CD4-positive, CD25-positive, alpha-beta regulatory T cell (primary cell): Measurements from ENCODE around the gene DPH6. TPM values are rescaled to one million over a fixed set of nuclear protein-coding genes. Genes with fewer than 3 reads are reported as not detected.

ENCODE experiments used
- ATAC-seq, 2 donors: fragments of 150-1000 bp; cut with Tn5 transposase; one replicate each; pipeline ENCODE4 v1.10.0; 2021; ENCODE audit warnings: low read depth in 2 of 2, moderate number of reproducible peaks in 2 of 2, moderate library complexity in 1 of 2
- DNase-seq, 3 donors: peaks; one replicate each; pipeline versions ENCODE4 v3.0.0 to v3.0.0-alpha.2; 2012 to 2022; ENCODE audit warnings: mixed read lengths in 1 of 3
- H3K27ac ChIP-seq: one replicate; pipeline ENCODE4 v1.7.0; 2013; ENCODE audit warnings: mild to moderate bottlenecking, low read length; ENCODE audit not compliant: insufficient read depth, poor library complexity, severe bottlenecking
- H3K27me3 ChIP-seq: one replicate; pipeline ENCODE4 v1.7.0; 2013; ENCODE audit warnings: low read length; ENCODE audit not compliant: control insufficient read depth, insufficient read depth
- H3K36me3 ChIP-seq: one replicate; pipeline ENCODE4 v1.7.0; 2013; ENCODE audit warnings: mild to moderate bottlenecking, low read length, moderate library complexity; ENCODE audit not compliant: control insufficient read depth, insufficient read depth
- H3K4me1 ChIP-seq: 2 replicates; pipeline ENCODE4 v1.7.0; 2013; ENCODE audit warnings: mild to moderate bottlenecking, low read length; ENCODE audit not compliant: insufficient read depth, control insufficient read depth, poor library complexity, severe bottlenecking
- H3K4me3 ChIP-seq: one replicate; pipeline ENCODE4 v1.7.0; 2013; ENCODE audit warnings: low read depth, mild to moderate bottlenecking, low read length, moderate library complexity
- H3K9me3 ChIP-seq, 2 experiments: 1 replicate in 1 of 2; 2 replicates in 1 of 2; pipeline ENCODE4 v1.7.0; 2013; ENCODE audit warnings: low read length in 2 of 2, mild to moderate bottlenecking in 1 of 2, moderate library complexity in 1 of 2; ENCODE audit not compliant: control insufficient read depth in 2 of 2
- H3K27ac Mint-ChIP-seq, 3 donors: one replicate each; pipeline ENCODE4 v1.8.0; 2020 to 2022; ENCODE audit warnings: mild to moderate bottlenecking in 3 of 3, mixed read lengths in 3 of 3, moderate library complexity in 2 of 3
- H3K27me3 Mint-ChIP-seq: one replicate; pipeline ENCODE4 v1.8.0; 2022; ENCODE audit warnings: mild to moderate bottlenecking, mixed read lengths
- H3K36me3 Mint-ChIP-seq: one replicate; pipeline ENCODE4 v1.8.0; 2020; ENCODE audit warnings: mixed read lengths
- H3K4me1 Mint-ChIP-seq, 4 donors: one replicate each; pipeline ENCODE4 v1.8.0; 2020 to 2022; ENCODE audit warnings: mixed read lengths in 4 of 4, mild to moderate bottlenecking in 1 of 4
- H3K4me3 Mint-ChIP-seq, 4 donors: one replicate each; pipeline ENCODE4 v1.8.0; 2020 to 2022; ENCODE audit warnings: mild to moderate bottlenecking in 4 of 4, mixed read lengths in 4 of 4, moderate library complexity in 3 of 4
- H3K9me3 Mint-ChIP-seq, 7 donors: one replicate each; pipeline ENCODE4 v1.8.0; 2020 to 2022; ENCODE audit warnings: mixed read lengths in 7 of 7, mild to moderate bottlenecking in 3 of 7, moderate library complexity in 2 of 7
- polyA plus RNA-seq, 4 donors: library from polyadenylated mRNA; unstranded; fragments of 300-500 nt; fragmentation: Illumina TruSeq; gene quantifications; one replicate each; pipeline ENCODE4 v1.2.3, GENCODE V29; 2021
- total RNA-seq: library from RNA; stranded (reverse); gene quantifications from one replicate; pipeline ENCODE4 v1.2.3, GENCODE V29; 2022

The DPH6 gene
- total and polyA plus RNA-seq, 5 donors from 2014 or later: 13.4 to 33.7 (median 21.4) TPM

GRCh38 chr15:35485411-35485810, 60.6 kb downstream of the DPH6 start:
- no peaks in the 10 kb centered on the region for H3K4me1 ChIP-seq
- H3K36me3 ChIP-seq: no peaks in the 10 kb centered on the region
- peaks cover 0 to 5% (median 3%) of the 10 kb centered on the region in 4 donors for H3K4me1 Mint-ChIP-seq
- peaks cover 0 to 21% (median 13%) of the 10 kb centered on the region in 7 donors for H3K9me3 Mint-ChIP-seq
- no peak overlapping the region for H3K4me3 ChIP-seq
- H3K36me3 Mint-ChIP-seq: peaks cover 29% of the 10 kb centered on the region
- H3K27ac Mint-ChIP-seq: no peak overlapping the region
- no peak overlapping the region for H3K4me3 Mint-ChIP-seq
- H3K9me3 ChIP-seq: peaks cover 3 to 20% of the 10 kb centered on the region in 2 experiments
- ATAC-seq (no peak), DNase-seq (no peak)
- H3K27me3 ChIP-seq: no peaks in the 10 kb centered on the region
- no peak overlapping the region for H3K27ac ChIP-seq
- H3K27me3 Mint-ChIP-seq: no peaks in the 10 kb centered on the region

DNA sequence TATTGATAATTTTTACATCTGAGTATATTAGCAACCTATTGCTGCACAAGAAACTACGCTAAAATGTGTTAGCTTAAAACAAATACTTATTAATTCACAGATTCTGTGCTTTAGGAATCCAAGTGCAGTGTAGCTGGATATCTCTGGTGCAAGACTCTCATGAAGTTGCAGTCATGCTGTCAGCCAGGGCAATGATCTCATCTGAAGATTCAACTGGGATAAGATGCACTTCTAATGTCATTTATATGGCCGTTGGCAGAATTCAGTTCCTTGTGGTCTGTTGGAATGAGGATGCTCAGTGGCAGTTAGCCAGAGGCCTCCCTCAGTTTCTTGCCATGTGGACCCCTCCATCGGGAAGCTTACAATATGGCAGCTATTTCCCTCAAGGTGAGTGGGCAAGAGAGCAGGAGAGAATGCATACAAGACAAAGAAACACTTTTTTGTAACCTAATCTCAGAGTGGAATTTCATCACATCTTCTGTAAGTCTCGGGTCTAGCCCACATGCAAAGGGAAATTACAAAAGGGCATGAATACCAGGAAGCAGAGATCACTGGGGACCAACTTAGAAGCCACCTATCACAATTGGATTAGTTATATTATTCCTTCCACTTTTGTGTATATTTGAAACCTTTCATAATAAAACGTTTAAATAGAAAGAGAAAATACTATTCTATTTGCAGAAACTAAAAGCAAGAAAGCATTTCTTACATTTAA, 61.6 kb downstream of the DPH6 start:
- Mint-ChIP-seq H3K27me3 (no peaks in the 10 kb centered on the region), H3K4me1 (peaks cover 0 to 5% (median 3%) of the 10 kb centered on the region in 4 donors), H3K27ac (no peak overlapping the region), H3K9me3 (peaks cover 0 to 21% (median 13%) of the 10 kb centered on the region in 7 donors), H3K4me3 (no peak overlapping the region), H3K36me3 (peaks cover 29% of the 10 kb centered on the region)
- ATAC-seq: no peak
- DNase-seq: no peak
- Histone ChIP-seq H3K27ac (no peak overlapping the region), H3K4me1 (no peaks in the 10 kb centered on the region), H3K27me3 (no peaks in the 10 kb centered on the region), H3K4me3 (no peak overlapping the region), H3K36me3 (no peaks in the 10 kb centered on the region), H3K9me3 (peaks cover 3 to 20% of the 10 kb centered on the region in 2 experiments)

DNA sequence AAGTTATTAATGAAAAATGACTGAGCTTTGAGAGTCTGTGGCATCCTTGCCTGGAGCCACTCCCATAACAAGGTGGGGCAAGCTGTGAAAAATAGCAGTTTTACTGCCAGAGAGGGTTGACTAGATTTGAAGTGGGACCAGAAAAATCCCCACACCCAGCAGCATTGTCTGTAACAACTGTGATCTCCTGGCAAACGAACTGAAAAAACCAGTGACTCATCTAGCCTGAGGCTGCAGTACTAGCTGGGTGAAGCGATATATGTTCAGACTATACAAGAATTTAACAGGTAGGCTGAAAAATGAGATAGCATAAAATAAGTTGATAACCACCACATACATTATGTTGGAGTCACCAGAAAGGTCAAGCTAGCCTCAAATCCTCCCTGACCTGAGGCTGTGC, 64.0 kb downstream of the DPH6 start:
- no peak for ATAC-seq
- Histone ChIP-seq H3K9me3 (peaks cover 0 to 4% of the 10 kb centered on the region in 2 experiments), H3K4me3 (no peak overlapping the region), H3K36me3 (no peaks in the 10 kb centered on the region), H3K27ac (no peak overlapping the region), H3K4me1 (no peaks in the 10 kb centered on the region), H3K27me3 (no peaks in the 10 kb centered on the region)
- DNase-seq: no peak
- Mint-ChIP-seq H3K27me3 (no peaks in the 10 kb centered on the region), H3K36me3 (peaks cover 17% of the 10 kb centered on the region), H3K27ac (no peak overlapping the region), H3K9me3 (peaks cover 0 to 9% (median 5%) of the 10 kb centered on the region in 7 donors), H3K4me3 (no peak overlapping the region), H3K4me1 (peaks cover 0 to 5% (median 3%) of the 10 kb centered on the region in 4 donors)

- H3K36me3 ChIP-seq: no peaks in the 10 kb centered on the region
- DNase-seq: no peak
These were observed 64.9 kb downstream of the DPH6 start for GRCh38 chr15:35481064-35481463.

GRCh38 chr15:35479423-35479822, 66.5 kb downstream of the DPH6 start:
- ATAC-seq (no peak), DNase-seq (no peak)
- Mint-ChIP-seq H3K4me3 (no peak overlapping the region), H3K9me3 (peaks cover 0 to 1% (median 0%) of the 10 kb centered on the region in 7 donors), H3K4me1 (peaks cover 0 to 5% (median 3%) of the 10 kb centered on the region in 4 donors), H3K27ac (no peak overlapping the region), H3K36me3 (peaks cover 2% of the 10 kb centered on the region), H3K27me3 (no peaks in the 10 kb centered on the region)
- no peaks in the 10 kb centered on the region for H3K4me1 ChIP-seq
- H3K36me3 ChIP-seq: no peaks in the 10 kb centered on the region
- no peaks in the 10 kb centered on the region for H3K9me3 ChIP-seq
- no peak overlapping the region for H3K27ac ChIP-seq
- no peaks in the 10 kb centered on the region for H3K27me3 ChIP-seq
- no peak overlapping the region for H3K4me3 ChIP-seq

More at GRCh38 chr15:35481064-35481463, 64.9 kb downstream of the DPH6 start:
- ATAC-seq: no peak
- H3K4me1 Mint-ChIP-seq: peaks cover 0 to 5% (median 3%) of the 10 kb centered on the region in 4 donors
- Histone ChIP-seq H3K4me1 (no peaks in the 10 kb centered on the region), H3K27ac (no peak overlapping the region), H3K4me3 (no peak overlapping the region), H3K9me3 (no peaks in the 10 kb centered on the region), H3K27me3 (no peaks in the 10 kb centered on the region)
- peaks cover 0 to 4% (median 2%) of the 10 kb centered on the region in 7 donors for H3K9me3 Mint-ChIP-seq
- no peaks in the 10 kb centered on the region for H3K27me3 Mint-ChIP-seq
- no peak overlapping the region for H3K4me3 Mint-ChIP-seq
- H3K36me3 Mint-ChIP-seq: peaks cover 10% of the 10 kb centered on the region
- no peak overlapping the region for H3K27ac Mint-ChIP-seq

DNA sequence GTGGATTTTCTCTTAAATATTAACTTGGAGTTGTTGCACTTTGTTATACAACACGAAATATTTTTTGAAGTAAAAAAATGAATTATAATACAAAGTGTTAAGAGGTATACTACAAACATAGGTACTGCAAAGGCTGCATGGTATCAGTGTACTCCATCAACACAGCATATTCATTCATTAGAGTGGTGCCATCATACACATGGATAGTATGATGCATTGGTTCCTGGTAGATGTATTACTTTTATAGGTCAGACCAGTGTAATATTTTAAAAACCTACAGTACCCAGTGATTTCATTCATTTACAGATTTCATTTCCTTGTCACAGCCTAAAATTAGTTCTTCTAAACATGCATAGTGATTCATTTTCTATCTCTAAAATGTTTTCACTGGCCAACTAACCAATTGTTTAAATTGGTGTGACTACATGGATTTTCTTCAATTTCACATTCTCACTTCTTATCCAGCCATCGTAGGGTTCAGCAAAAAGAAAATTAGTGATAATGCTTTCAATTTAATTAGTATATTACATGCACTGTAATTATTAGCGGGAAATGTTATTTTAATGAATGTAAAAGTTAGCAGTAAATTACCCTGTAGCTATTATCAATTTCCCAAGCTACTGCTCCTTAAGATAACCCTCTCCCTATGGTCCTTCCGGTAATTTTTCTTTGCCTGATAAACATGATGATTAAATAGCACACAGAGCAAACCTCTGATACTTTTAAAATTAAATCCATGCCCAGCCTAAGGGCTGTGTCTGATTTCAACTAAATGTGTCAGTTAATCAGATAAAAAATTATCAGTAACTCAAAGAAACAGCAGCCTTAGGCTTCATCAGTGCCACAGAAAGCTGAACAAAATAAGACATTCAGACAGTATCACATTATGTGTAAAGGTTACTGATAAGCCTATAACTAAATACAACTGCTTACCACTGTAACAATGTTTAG, 68.4 kb downstream of the DPH6 start:
- no peaks in the 10 kb centered on the region for H3K27me3 Mint-ChIP-seq
- H3K4me1 Mint-ChIP-seq: peaks cover 0 to 5% (median 3%) of the 10 kb centered on the region in 4 donors
- no peaks in the 10 kb centered on the region for H3K9me3 ChIP-seq
- H3K9me3 Mint-ChIP-seq: peaks cover 0 to 1% (median 0%) of the 10 kb centered on the region in 7 donors
- ATAC-seq (no peak), DNase-seq (no peak)
- no peak overlapping the region for H3K4me3 ChIP-seq
- H3K36me3 ChIP-seq: no peaks in the 10 kb centered on the region
- no peaks in the 10 kb centered on the region for H3K4me1 ChIP-seq
- no peaks in the 10 kb centered on the region for H3K36me3 Mint-ChIP-seq
- H3K27me3 ChIP-seq: no peaks in the 10 kb centered on the region
- no peak overlapping the region for H3K27ac Mint-ChIP-seq
- H3K27ac ChIP-seq: no peak overlapping the region
- no peak overlapping the region for H3K4me3 Mint-ChIP-seq

GRCh38 chr15:35471024-35471423, 74.9 kb downstream of the DPH6 start:
- Mint-ChIP-seq H3K27me3 (no peaks in the 10 kb centered on the region), H3K27ac (no peak overlapping the region)
- no peaks in the 10 kb centered on the region for H3K9me3 ChIP-seq

More at GRCh38 chr15:35471024-35471423, 74.9 kb downstream of the DPH6 start:
- no peak for ATAC-seq
- Histone ChIP-seq H3K4me1 (no peaks in the 10 kb centered on the region), H3K27me3 (no peaks in the 10 kb centered on the region), H3K4me3 (no peak overlapping the region), H3K27ac (no peak overlapping the region), H3K36me3 (no peaks in the 10 kb centered on the region)
- Mint-ChIP-seq H3K4me3 (no peak overlapping the region), H3K9me3 (peaks cover 0 to 3% (median 0%) of the 10 kb centered on the region in 7 donors), H3K36me3 (peaks cover 14% of the 10 kb centered on the region), H3K4me1 (peaks cover 0 to 10% (median 2%) of the 10 kb centered on the region in 4 donors)
- DNase-seq: no peak
